ENCODE measurements around the gene KIAA0825.

The KIAA0825 gene

DNA sequence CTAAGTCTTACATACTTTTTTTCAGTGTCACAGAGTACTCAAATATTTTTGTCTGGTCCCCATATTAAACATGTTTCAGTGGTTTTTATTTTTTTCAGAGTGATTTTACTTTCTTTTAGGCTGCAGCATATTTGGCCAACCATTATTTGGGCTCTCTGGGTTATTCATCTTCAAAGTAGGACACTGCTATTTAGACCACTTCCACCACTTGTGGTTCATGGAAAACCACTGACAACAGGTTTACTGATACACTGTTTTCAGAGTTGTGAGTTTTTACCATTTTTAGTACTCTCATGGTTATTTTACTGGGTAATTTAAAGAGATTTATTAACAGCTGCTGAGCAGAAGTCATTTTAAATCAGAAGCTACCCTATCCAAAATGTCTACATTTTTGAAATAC is 437.6 kb downstream of the KIAA0825 start:
- H3K36me3 ChIP-seq (ENCODE audit: control insufficient read depth, low read length): no peaks in the 10 kb centered on the region
- H3K9me3 ChIP-seq (ENCODE audit: control insufficient read depth, insufficient read depth, low read length): no peaks in the 10 kb centered on the region
- H4K20me1 ChIP-seq (ENCODE audit: control insufficient read depth, insufficient read depth, low read depth, low read length): no peaks in the 10 kb centered on the region
- no peak overlapping the region for H3K27ac ChIP-seq (ENCODE audit: low read depth, low read length)
- H3K9me2 ChIP-seq (replicated peaks; ENCODE audit: control insufficient read depth, low read length): no peaks in the 10 kb centered on the region
- H3K79me2 ChIP-seq (ENCODE audit: control insufficient read depth, low read length): no peaks in the 10 kb centered on the region
- no peak overlapping the region for H3K4me2 ChIP-seq (ENCODE audit: low read length)
- TF ChIP-seq, protein P1, sequence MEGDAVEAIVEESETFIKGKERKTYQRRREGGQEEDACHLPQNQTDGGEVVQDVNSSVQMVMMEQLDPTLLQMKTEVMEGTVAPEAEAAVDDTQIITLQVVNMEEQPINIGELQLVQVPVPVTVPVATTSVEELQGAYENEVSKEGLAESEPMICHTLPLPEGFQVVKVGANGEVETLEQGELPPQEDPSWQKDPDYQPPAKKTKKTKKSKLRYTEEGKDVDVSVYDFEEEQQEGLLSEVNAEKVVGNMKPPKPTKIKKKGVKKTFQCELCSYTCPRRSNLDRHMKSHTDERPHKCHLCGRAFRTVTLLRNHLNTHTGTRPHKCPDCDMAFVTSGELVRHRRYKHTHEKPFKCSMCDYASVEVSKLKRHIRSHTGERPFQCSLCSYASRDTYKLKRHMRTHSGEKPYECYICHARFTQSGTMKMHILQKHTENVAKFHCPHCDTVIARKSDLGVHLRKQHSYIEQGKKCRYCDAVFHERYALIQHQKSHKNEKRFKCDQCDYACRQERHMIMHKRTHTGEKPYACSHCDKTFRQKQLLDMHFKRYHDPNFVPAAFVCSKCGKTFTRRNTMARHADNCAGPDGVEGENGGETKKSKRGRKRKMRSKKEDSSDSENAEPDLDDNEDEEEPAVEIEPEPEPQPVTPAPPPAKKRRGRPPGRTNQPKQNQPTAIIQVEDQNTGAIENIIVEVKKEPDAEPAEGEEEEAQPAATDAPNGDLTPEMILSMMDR (IDR thresholded peaks at IDR 0.05; ENCODE audit: low read depth, low read length, poor library complexity, severe bottlenecking): no peak
- no peak for TF ChIP-seq EZH2phosphoT487 (IDR thresholded peaks at IDR 0.05; ENCODE audit: borderline replicate concordance, low read length)
- H3F3A ChIP-seq (ENCODE audit: control insufficient read depth, insufficient read depth): no peaks in the 10 kb centered on the region
- no peak overlapping the region for H3K4me3 ChIP-seq (ENCODE audit: low read length)
- H3K27me3 ChIP-seq (ENCODE audit: control insufficient read depth, low read length): no peaks in the 10 kb centered on the region
- no peaks in the 10 kb centered on the region for H3K4me1 ChIP-seq (ENCODE audit: control insufficient read depth, low read length)

GRCh38 chr5:94175912-94176311 is 442.5 kb downstream of the KIAA0825 start:
- no peaks in the 10 kb centered on the region for H3K79me2 ChIP-seq (ENCODE audit: control insufficient read depth, low read length)
- H3K27ac ChIP-seq (ENCODE audit: low read depth, low read length): no peak overlapping the region
- H4K20me1 ChIP-seq (ENCODE audit: control insufficient read depth, insufficient read depth, low read depth, low read length): no peaks in the 10 kb centered on the region
- no peaks in the 10 kb centered on the region for H3K36me3 ChIP-seq (ENCODE audit: control insufficient read depth, low read length)
- H3K9me2 ChIP-seq (replicated peaks; ENCODE audit: control insufficient read depth, low read length): no peaks in the 10 kb centered on the region
- H3F3A ChIP-seq (ENCODE audit: control insufficient read depth, insufficient read depth): no peaks in the 10 kb centered on the region
- no peaks in the 10 kb centered on the region for H3K27me3 ChIP-seq (ENCODE audit: control insufficient read depth, low read length)
- no peak for TF ChIP-seq EZH2phosphoT487 (IDR thresholded peaks at IDR 0.05; ENCODE audit: borderline replicate concordance, low read length)
- TF ChIP-seq, protein P1 (IDR thresholded peaks at IDR 0.05; ENCODE audit: low read depth, low read length, poor library complexity, severe bottlenecking): no peak
- H3K4me2 ChIP-seq (ENCODE audit: low read length): no peak overlapping the region
- no peak overlapping the region for H3K4me3 ChIP-seq (ENCODE audit: low read length)
- no peaks in the 10 kb centered on the region for H3K9me3 ChIP-seq (ENCODE audit: control insufficient read depth, insufficient read depth, low read length)
- H3K4me1 ChIP-seq (ENCODE audit: control insufficient read depth, low read length): no peaks in the 10 kb centered on the region

DNA sequence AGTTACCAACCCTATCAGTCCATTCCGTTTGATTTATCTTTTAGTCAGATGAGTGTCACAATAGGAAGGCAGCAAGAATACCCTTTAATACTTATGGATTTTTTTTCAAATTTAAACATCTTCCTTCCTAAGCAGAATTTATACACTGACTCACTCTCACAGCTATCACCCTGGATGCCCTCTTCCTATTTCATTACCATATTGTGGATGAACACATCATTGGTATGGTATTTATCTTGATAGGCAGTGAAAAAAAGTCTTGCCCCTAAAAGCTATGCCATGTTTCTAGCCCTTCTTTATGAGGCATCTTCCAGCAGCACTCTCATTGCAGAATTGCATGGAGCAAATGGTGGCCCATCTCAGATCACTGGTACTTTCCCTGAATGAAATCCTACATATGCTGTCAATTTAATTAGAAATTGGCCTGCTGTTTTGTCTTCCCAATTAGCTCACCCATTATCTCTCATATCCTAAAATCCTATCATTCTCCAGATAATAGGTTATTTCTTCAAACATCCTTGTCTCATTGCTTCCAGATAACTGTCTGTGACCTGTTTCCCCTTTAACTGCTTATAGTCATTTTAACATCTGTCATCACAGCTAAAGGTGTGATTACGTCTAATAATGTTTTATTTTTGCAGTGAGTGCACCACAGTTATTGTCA is 443.5 kb downstream of the KIAA0825 start:
- Histone ChIP-seq H3F3A (ENCODE audit: control insufficient read depth, insufficient read depth) (no peaks in the 10 kb centered on the region), H3K27ac (ENCODE audit: low read depth, low read length) (no peak overlapping the region), H3K79me2 (ENCODE audit: control insufficient read depth, low read length) (no peaks in the 10 kb centered on the region), H3K9me3 (ENCODE audit: control insufficient read depth, insufficient read depth, low read length) (no peaks in the 10 kb centered on the region), H3K9me2 (replicated peaks; ENCODE audit: control insufficient read depth, low read length) (no peaks in the 10 kb centered on the region), H4K20me1 (ENCODE audit: control insufficient read depth, insufficient read depth, low read depth, low read length) (no peaks in the 10 kb centered on the region), H3K4me2 (ENCODE audit: low read length) (no peak overlapping the region), H3K4me3 (ENCODE audit: low read length) (no peak overlapping the region), H3K27me3 (ENCODE audit: control insufficient read depth, low read length) (no peaks in the 10 kb centered on the region), H3K4me1 (ENCODE audit: control insufficient read depth, low read length) (no peaks in the 10 kb centered on the region), H3K36me3 (ENCODE audit: control insufficient read depth, low read length) (no peaks in the 10 kb centered on the region)
- TF ChIP-seq EZH2phosphoT487 (IDR thresholded peaks at IDR 0.05; ENCODE audit: borderline replicate concordance, low read length): no peak
- TF ChIP-seq, protein P1 (IDR thresholded peaks at IDR 0.05; ENCODE audit: low read depth, low read length, poor library complexity, severe bottlenecking): no peak
